ENCODE results near the gene ZC3HAV1.
"Not testable (repeated sequence)": the region's sequence is repeated elsewhere in the genome, so short reads cannot be mapped to it uniquely, and the experiment has no call there.

Gene ZC3HAV1

GRCh38 chr7:139026551-139026950, 83.0 kb downstream of the ZC3HAV1 start:
- no peaks in the 10 kb centered on the region for H3K9me3 ChIP-seq (ENCODE audit: insufficient read depth, low read depth, low read length)
- H3K23ac ChIP-seq (ENCODE audit: low read length): no peak overlapping the region
- no peak overlapping the region for H3K18ac ChIP-seq (ENCODE audit: low read length)
- no peak overlapping the region for H2AFZ ChIP-seq (ENCODE audit: insufficient read depth, low read length, poor library complexity)
- WGBS (ENCODE audit: extremely low coverage, insufficient coverage, insufficient read length): no CpG with 5 or more reads among the region's 6 CpGs
- no peaks in the 10 kb centered on the region for H3K79me1 ChIP-seq (ENCODE audit: low read length)
- no peak overlapping the region for H3K4ac ChIP-seq (ENCODE audit: low read depth, low read length)
- H3K4me3 ChIP-seq (ENCODE audit: low read depth, low read length): no peak overlapping the region
- H3K36me3 ChIP-seq (ENCODE audit: control insufficient read depth in 1 of 2, insufficient read depth in 2 of 2, low read length in 2 of 2): peaks cover 21 to 30% of the 10 kb centered on the region in 2 experiments
- no peaks in the 10 kb centered on the region for H3K4me1 ChIP-seq (ENCODE audit: control insufficient read depth in 1 of 2, insufficient read depth in 2 of 2, low read length in 2 of 2)
- no peaks in the 10 kb centered on the region for H3K79me2 ChIP-seq (ENCODE audit: control insufficient read depth, insufficient read depth, low read length, poor library complexity)
- no peak for DNase-seq
- no peak overlapping the region for H3K27ac ChIP-seq (ENCODE audit: low read depth, low read length)
- H4K12ac ChIP-seq (ENCODE audit: low read depth, low read length): no peak overlapping the region
- H4K8ac ChIP-seq (ENCODE audit: low read depth, low read length): no peak overlapping the region
- no peak overlapping the region for H2BK12ac ChIP-seq (ENCODE audit: low read length)
- H2AK5ac ChIP-seq (ENCODE audit: low read length): no peak overlapping the region
- H4K91ac ChIP-seq (ENCODE audit: low read depth, low read length): no peak overlapping the region
- no peak overlapping the region for H2BK5ac ChIP-seq (ENCODE audit: low read depth, low read length, poor library complexity)
- no peak overlapping the region for H2BK120ac ChIP-seq (ENCODE audit: insufficient read depth, low read length, poor library complexity)
- no peak overlapping the region for H3K4me2 ChIP-seq (ENCODE audit: low read length)
- H3K27me3 ChIP-seq (ENCODE audit: insufficient read depth, low read length): no peaks in the 10 kb centered on the region
- H3K9ac ChIP-seq (ENCODE audit: low read length): no peak overlapping the region
- H3K14ac ChIP-seq (ENCODE audit: low read length): no peak overlapping the region

DNA sequence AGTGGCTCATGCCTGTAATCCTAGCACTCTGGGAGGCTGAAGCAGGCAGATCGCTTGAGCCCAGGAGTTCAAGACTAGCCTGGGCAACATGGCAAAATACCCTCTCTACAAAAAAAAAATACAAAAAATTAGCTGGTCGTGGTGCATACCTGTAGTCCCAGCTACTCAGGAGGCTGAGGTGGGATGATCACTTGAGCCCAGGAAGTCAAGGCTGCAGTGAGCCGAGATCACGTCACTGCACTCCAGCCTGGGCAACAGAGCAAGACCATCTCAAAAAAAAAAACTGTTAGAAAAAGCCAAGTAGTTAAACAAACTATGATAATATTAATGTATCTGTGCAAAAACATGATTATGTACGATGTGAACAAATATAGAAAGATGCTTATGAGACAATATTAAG, 83.7 kb downstream of the ZC3HAV1 start:
- not testable (repeated sequence) for H3K9me3 ChIP-seq (ENCODE audit: insufficient read depth, low read depth, low read length); H3K4me1 ChIP-seq (ENCODE audit: control insufficient read depth in 1 of 2, insufficient read depth in 2 of 2, low read length in 2 of 2); H3K4me2 ChIP-seq (ENCODE audit: low read length); H2BK12ac ChIP-seq (ENCODE audit: low read length); H3K79me1 ChIP-seq (ENCODE audit: low read length); H4K8ac ChIP-seq (ENCODE audit: low read depth, low read length); H2AK5ac ChIP-seq (ENCODE audit: low read length); H3K79me2 ChIP-seq (ENCODE audit: control insufficient read depth, insufficient read depth, low read length, poor library complexity); H3K4me3 ChIP-seq (ENCODE audit: low read depth, low read length); H3K27me3 ChIP-seq (ENCODE audit: insufficient read depth, low read length); H3K23ac ChIP-seq (ENCODE audit: low read length); H3K18ac ChIP-seq (ENCODE audit: low read length); H2BK5ac ChIP-seq (ENCODE audit: low read depth, low read length, poor library complexity); H3K4ac ChIP-seq (ENCODE audit: low read depth, low read length); H2AFZ ChIP-seq (ENCODE audit: insufficient read depth, low read length, poor library complexity); DNase-seq; H4K12ac ChIP-seq (ENCODE audit: low read depth, low read length); H3K14ac ChIP-seq (ENCODE audit: low read length); H4K91ac ChIP-seq (ENCODE audit: low read depth, low read length); H3K9ac ChIP-seq (ENCODE audit: low read length); H2BK120ac ChIP-seq (ENCODE audit: insufficient read depth, low read length, poor library complexity); H3K27ac ChIP-seq (ENCODE audit: low read depth, low read length)
- no CpG with 5 or more reads among the region's 5 CpGs for WGBS (ENCODE audit: extremely low coverage, insufficient coverage, insufficient read length)
- H3K36me3 ChIP-seq (ENCODE audit: control insufficient read depth in 1 of 2, insufficient read depth in 2 of 2, low read length in 2 of 2): peaks cover 21 to 24% of the 10 kb centered on the region in 2 experiments

DNA sequence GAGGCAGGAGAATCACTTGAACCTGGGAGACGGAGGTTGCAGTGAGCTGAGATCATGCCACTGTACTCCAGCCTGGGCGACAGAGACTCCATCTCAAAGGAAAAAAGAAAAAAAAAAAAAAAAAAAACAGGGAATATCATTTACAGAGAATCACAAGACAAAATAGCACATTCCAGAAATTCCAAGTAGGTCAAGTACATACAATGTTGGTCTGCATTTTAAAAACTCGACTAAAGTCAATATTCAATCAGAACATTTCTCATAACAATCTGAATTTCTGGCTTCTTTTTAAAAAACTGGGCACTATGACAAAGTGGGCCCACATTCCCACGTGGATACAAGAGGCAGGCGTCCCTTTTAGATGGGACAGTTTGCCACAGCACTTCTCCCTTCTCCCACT, 86.4 kb downstream of the ZC3HAV1 start:
- Histone ChIP-seq H3K27me3 (ENCODE audit: insufficient read depth, low read length) (no peaks in the 10 kb centered on the region), H3K79me1 (ENCODE audit: low read length) (no peaks in the 10 kb centered on the region), H3K4ac (ENCODE audit: low read depth, low read length) (no peak overlapping the region), H3K4me2 (ENCODE audit: low read length) (no peak overlapping the region), H2BK5ac (ENCODE audit: low read depth, low read length, poor library complexity) (no peak overlapping the region), H2BK120ac (ENCODE audit: insufficient read depth, low read length, poor library complexity) (no peak overlapping the region), H3K9me3 (ENCODE audit: insufficient read depth, low read depth, low read length) (no peaks in the 10 kb centered on the region), H4K91ac (ENCODE audit: low read depth, low read length) (no peak overlapping the region), H4K8ac (ENCODE audit: low read depth, low read length) (no peak overlapping the region), H3K14ac (ENCODE audit: low read length) (no peak overlapping the region), H3K27ac (ENCODE audit: low read depth, low read length) (no peak overlapping the region), H2AFZ (ENCODE audit: insufficient read depth, low read length, poor library complexity) (no peak overlapping the region), H3K23ac (ENCODE audit: low read length) (no peak overlapping the region), H4K12ac (ENCODE audit: low read depth, low read length) (no peak overlapping the region), H2BK12ac (ENCODE audit: low read length) (no peak overlapping the region), H3K36me3 (ENCODE audit: control insufficient read depth in 1 of 2, insufficient read depth in 2 of 2, low read length in 2 of 2) (peaks cover 11 to 18% of the 10 kb centered on the region in 2 experiments), H3K18ac (ENCODE audit: low read length) (no peak overlapping the region), H3K79me2 (ENCODE audit: control insufficient read depth, insufficient read depth, low read length, poor library complexity) (no peaks in the 10 kb centered on the region), H3K4me3 (ENCODE audit: low read depth, low read length) (no peak overlapping the region), H3K4me1 (ENCODE audit: control insufficient read depth in 1 of 2, insufficient read depth in 2 of 2, low read length in 2 of 2) (no peaks in the 10 kb centered on the region), H2AK5ac (ENCODE audit: low read length) (no peak overlapping the region), H3K9ac (ENCODE audit: low read length) (no peak overlapping the region)
- DNase-seq: no peak
- WGBS (ENCODE audit: extremely low coverage, insufficient coverage, insufficient read length): no CpG with 5 or more reads among the region's 5 CpGs

DNA sequence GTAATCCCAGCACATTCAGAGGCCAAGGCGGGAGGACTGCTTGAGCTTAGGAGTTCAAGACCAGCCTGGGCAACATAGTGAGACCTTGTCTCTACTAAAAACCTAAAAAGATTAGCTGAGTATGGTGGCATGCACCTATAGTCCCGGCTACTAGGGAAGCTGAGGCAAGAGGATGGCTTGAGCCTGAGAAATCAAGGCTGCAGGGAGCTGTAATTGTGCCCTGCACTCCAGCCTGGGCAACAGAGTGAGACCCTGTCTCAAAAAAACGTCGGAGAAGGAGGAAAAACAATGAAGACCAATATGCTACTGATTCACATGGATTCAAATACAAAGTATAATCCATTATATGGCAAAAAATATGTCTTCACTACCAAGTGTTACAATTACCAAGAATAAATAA, 87.2 kb downstream of the ZC3HAV1 start:
- H3K18ac ChIP-seq (ENCODE audit: low read length): no peak overlapping the region
- H3K14ac ChIP-seq (ENCODE audit: low read length): no peak overlapping the region
- no peak overlapping the region for H3K23ac ChIP-seq (ENCODE audit: low read length)
- H4K12ac ChIP-seq (ENCODE audit: low read depth, low read length): no peak overlapping the region
- peaks cover 11 to 16% of the 10 kb centered on the region in 2 experiments for H3K36me3 ChIP-seq (ENCODE audit: control insufficient read depth in 1 of 2, insufficient read depth in 2 of 2, low read length in 2 of 2)
- no peak overlapping the region for H2AK5ac ChIP-seq (ENCODE audit: low read length)
- no peak overlapping the region for H3K27ac ChIP-seq (ENCODE audit: low read depth, low read length)
- no peak overlapping the region for H4K8ac ChIP-seq (ENCODE audit: low read depth, low read length)
- no peaks in the 10 kb centered on the region for H3K79me2 ChIP-seq (ENCODE audit: control insufficient read depth, insufficient read depth, low read length, poor library complexity)
- no peaks in the 10 kb centered on the region for H3K79me1 ChIP-seq (ENCODE audit: low read length)
- H3K27me3 ChIP-seq (ENCODE audit: insufficient read depth, low read length): no peaks in the 10 kb centered on the region
- no peak overlapping the region for H2BK120ac ChIP-seq (ENCODE audit: insufficient read depth, low read length, poor library complexity)
- no peaks in the 10 kb centered on the region for H3K4me1 ChIP-seq (ENCODE audit: control insufficient read depth in 1 of 2, insufficient read depth in 2 of 2, low read length in 2 of 2)
- H2BK12ac ChIP-seq (ENCODE audit: low read length): no peak overlapping the region
- no peak overlapping the region for H2AFZ ChIP-seq (ENCODE audit: insufficient read depth, low read length, poor library complexity)
- H3K9ac ChIP-seq (ENCODE audit: low read length): no peak overlapping the region
- H3K4me2 ChIP-seq (ENCODE audit: low read length): no peak overlapping the region
- no peak for DNase-seq
- no peak overlapping the region for H2BK5ac ChIP-seq (ENCODE audit: low read depth, low read length, poor library complexity)
- H3K4me3 ChIP-seq (ENCODE audit: low read depth, low read length): no peak overlapping the region
- no CpG with 5 or more reads among the region's 4 CpGs for WGBS (ENCODE audit: extremely low coverage, insufficient coverage, insufficient read length)
- H3K4ac ChIP-seq (ENCODE audit: low read depth, low read length): no peak overlapping the region
- H4K91ac ChIP-seq (ENCODE audit: low read depth, low read length): no peak overlapping the region
- H3K9me3 ChIP-seq (ENCODE audit: insufficient read depth, low read depth, low read length): no peaks in the 10 kb centered on the region

All from trophoblast cell (in vitro differentiated cells and primary cell).